Testis (tissue), 2 donors: Measurements from ENCODE around the gene RPA1.

Experiments used
- CTCF ChIP-seq, 3 experiments: fragments of 450-650 bp in 2 of 3; fragments of 200-600 bp in 1 of 3; sonication (generic) in 1 of 3; IDR thresholded peaks; one replicate each; pipeline ENCODE4 v1.5.1; 2016 to 2019; ENCODE audit warnings: antibody characterized with exemption in 3 of 3, mild to moderate bottlenecking in 2 of 3, moderate library complexity in 1 of 3
- POLR2A ChIP-seq: fragments of 450-650 bp; IDR thresholded peaks from one replicate; pipeline ENCODE4 v1.6.1; 2017; ENCODE audit warnings: antibody characterized with exemption, mild to moderate bottlenecking, moderate library complexity

- TF ChIP-seq CTCF (IDR thresholded peaks at IDR 0.05) (no peak), POLR2A (no peak)
These were observed 32.5 kb upstream of the RPA1 start for GRCh38 chr17:1797323-1797722.
